Left ventricle myocardium inferior (tissue), 1 donor: Measurements from ENCODE around the gene DDX18. TPM values are rescaled to one million over a fixed set of nuclear protein-coding genes. Genes with fewer than 3 reads are reported as not detected.
"Not testable (repeated sequence)": the region's sequence is repeated elsewhere in the genome, so short reads cannot be mapped to it uniquely, and the experiment has no call there.

ENCODE experiments used
- DNase-seq: peaks from one replicate; pipeline ENCODE4 v3.0.0-alpha.2; 2020
- H3K27ac ChIP-seq: fragments of 200-600 bp; replicated peaks from 2 replicates; pipeline ENCODE4 v1.8.0; 2021
- H3K27me3 ChIP-seq: fragments of 200-600 bp; 2 replicates; pipeline ENCODE4 v1.8.0; 2021; ENCODE audit warnings: low read depth
- H3K36me3 ChIP-seq: fragments of 200-600 bp; 2 replicates; pipeline ENCODE4 v1.8.0; 2021
- H3K4me1 ChIP-seq: fragments of 200-600 bp; 2 replicates; pipeline ENCODE4 v1.8.0; 2021
- H3K4me3 ChIP-seq: fragments of 200-600 bp; 2 replicates; pipeline ENCODE4 v1.8.0; 2021; ENCODE audit warnings: mild to moderate bottlenecking, moderate library complexity
- H3K9me3 ChIP-seq: fragments of 200-600 bp; replicated peaks from 2 replicates; pipeline ENCODE4 v1.8.0; 2021
- CTCF ChIP-seq: fragments of 200-600 bp; IDR thresholded peaks from 2 replicates; pipeline ENCODE4 v1.8.0; 2021; ENCODE audit warnings: antibody characterized with exemption, mild to moderate bottlenecking, borderline replicate concordance
- intact Hi-C: fragments of 100-400 bp; cut with micrococcal nuclease; formaldehyde crosslinking; loops from one replicate; pipeline ENCODE4 v1.11.0; 2022
- total RNA-seq: library from RNA; stranded (reverse); fragmentation: NEBNext Ultra II Directional; extraction: Animal tissue kit (Norgen Biotek cat#: 25700); gene quantifications from one replicate; pipeline ENCODE4 v1.2.1, GENCODE V29; 2021
- donor health status: DM: no; HTN: yes; CAD: no; lungs with severe emphysema.

The DDX18 gene
- total RNA-seq, 1 donor from 2014 or later, result 25.5 TPM

GRCh38 chr2:117825437-117825836 lies 10.9 kb downstream of the DDX18 start:
- Histone ChIP-seq H3K27me3 (no peaks in the 10 kb centered on the region), H3K4me1 (no peaks in the 10 kb centered on the region), H3K36me3 (peaks cover 100% of the 10 kb centered on the region), H3K27ac (no peak overlapping the region), H3K9me3 (no peaks in the 10 kb centered on the region), H3K4me3 (no peak overlapping the region)
- intact Hi-C loops, result no loop called here
- no peak for TF ChIP-seq CTCF
- DNase-seq, result no peak

DNA sequence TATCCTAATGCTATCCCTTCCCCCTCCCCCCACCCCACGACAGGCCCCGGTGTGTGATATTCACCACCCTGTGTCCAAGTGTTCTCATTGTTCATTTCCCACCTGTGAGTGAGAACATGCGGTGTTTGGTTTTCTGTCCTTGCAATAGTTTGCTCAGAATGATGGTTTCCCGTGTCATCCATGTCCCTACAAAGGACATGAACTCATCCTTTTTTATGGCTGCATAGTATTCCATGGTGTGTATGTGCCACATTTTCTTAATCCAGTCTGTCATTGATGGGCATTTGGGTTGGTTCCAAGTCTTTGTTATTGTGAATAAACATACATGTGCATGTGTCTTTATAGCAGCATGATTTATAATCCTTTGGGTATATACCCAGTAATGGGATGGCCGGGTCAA lies 13.0 kb downstream of the DDX18 start:
- intact Hi-C loops, H3K9me3 ChIP-seq, H3K27me3 ChIP-seq, H3K4me1 ChIP-seq, H3K4me3 ChIP-seq, H3K27ac ChIP-seq, DNase-seq: not testable (repeated sequence)
- H3K36me3 ChIP-seq, result peaks cover 99% of the 10 kb centered on the region

DNA sequence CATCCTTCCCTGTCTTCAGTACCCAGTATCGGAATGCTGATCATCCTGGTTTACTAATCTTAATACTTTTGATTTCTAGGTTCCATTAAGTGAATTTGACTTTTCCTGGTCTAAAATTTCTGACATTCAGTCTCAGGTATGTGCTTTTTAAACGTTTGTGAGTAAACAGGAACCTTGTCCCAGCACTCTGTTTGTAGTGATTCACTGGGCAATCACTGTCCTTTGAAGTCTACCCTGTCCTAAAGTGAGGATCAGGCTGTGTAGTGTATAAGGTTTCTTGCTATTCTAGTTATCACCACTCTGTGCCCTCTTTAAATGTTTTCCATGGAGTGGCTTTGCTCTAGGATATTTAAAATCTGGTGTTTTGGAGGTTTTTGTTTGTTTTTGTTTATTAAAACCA lies 14.4 kb downstream of the DDX18 start:
- intact Hi-C loops, result no loop called here
- Histone ChIP-seq H3K4me3 (no peak overlapping the region), H3K4me1 (no peaks in the 10 kb centered on the region), H3K27ac (no peak overlapping the region), H3K9me3 (no peaks in the 10 kb centered on the region), H3K36me3 (peaks cover 99% of the 10 kb centered on the region), H3K27me3 (no peaks in the 10 kb centered on the region)
- TF ChIP-seq CTCF, result no peak
- no peak for DNase-seq

GRCh38 chr2:117832332-117832731 lies 17.8 kb downstream of the DDX18 start:
- H3K27me3 ChIP-seq, result no peaks in the 10 kb centered on the region
- no peak for DNase-seq
- TF ChIP-seq CTCF, result no peak
- H3K36me3 ChIP-seq, result peaks cover 65% of the 10 kb centered on the region
- intact Hi-C loops, result loop anchor here (10.0 kb wide), 1 partner anchor 172 kb away; no protein-coding TSS in a partner anchor
- peaks cover 16% of the 10 kb centered on the region for H3K4me1 ChIP-seq
- H3K4me3 ChIP-seq, result no peak overlapping the region
- no peak overlapping the region for H3K27ac ChIP-seq
- no peaks in the 10 kb centered on the region for H3K9me3 ChIP-seq

DNA sequence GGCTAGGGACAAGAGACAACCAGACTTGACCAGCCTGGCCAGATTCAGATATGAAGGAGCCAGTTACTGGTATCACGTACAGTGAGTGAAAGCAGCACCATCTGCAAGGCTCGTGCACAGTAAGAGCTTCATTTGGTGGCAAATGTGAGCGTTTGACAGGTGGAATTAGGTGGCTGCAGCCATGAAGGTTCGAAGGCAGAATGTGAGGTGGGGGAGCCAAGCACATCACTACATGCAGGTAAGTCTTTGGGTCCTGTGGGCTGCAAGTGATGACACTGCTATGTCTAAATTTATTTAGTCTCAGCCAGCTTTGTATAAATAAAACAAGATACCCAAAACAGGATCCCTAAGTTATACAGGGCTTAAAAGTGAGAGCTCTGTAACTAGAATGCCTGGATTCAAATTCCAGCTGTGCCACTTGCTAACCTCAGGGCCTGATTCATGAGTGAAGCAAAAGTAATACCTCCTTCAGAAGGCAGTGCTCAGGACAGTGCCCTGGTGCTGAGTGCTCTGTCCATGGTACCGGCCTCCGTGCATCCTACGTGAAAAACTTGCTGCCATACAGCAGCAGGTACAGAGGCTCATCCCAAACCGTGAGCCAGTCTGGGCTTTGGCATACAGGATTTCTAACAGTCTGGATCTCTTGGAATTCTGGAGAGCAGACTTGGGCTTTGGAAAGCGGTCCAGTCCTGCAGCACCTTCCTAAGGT lies 18.6 kb downstream of the DDX18 start:
- intact Hi-C loops, result loop anchor here (10.0 kb wide), 1 partner anchor 172 kb away; no protein-coding TSS in a partner anchor
- no peak overlapping the region for H3K27ac ChIP-seq
- DNase-seq, result no peak
- H3K36me3 ChIP-seq, result peaks cover 57% of the 10 kb centered on the region
- no peak overlapping the region for H3K4me3 ChIP-seq
- TF ChIP-seq CTCF, result no peak
- H3K27me3 ChIP-seq, result no peaks in the 10 kb centered on the region
- H3K4me1 ChIP-seq, result peaks cover 16% of the 10 kb centered on the region
- H3K9me3 ChIP-seq, result no peaks in the 10 kb centered on the region

DNA sequence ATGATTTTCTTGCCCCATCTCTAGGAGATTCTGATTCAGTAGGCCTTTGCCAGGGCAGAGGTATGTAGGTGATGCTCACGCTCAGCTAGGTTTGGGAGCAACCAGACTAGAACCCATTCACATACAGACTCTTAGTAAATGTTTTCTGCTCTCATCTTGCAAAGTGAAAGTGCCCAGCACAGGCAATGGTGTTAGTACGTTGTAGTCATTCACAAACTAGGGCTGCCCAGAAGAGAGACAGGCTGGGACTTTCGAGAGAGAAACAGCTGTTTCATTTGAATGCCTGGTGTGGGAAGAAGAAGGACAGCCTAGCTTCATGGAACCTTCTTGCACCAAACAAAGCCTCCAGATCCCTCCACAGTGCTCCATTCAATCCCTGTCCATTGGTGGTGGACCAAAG lies 19.4 kb downstream of the DDX18 start:
- no peak overlapping the region for H3K27ac ChIP-seq
- DNase-seq, result no peak
- no peaks in the 10 kb centered on the region for H3K9me3 ChIP-seq
- H3K4me1 ChIP-seq, result peaks cover 16% of the 10 kb centered on the region
- no peak overlapping the region for H3K4me3 ChIP-seq
- peaks cover 49% of the 10 kb centered on the region for H3K36me3 ChIP-seq
- H3K27me3 ChIP-seq, result no peaks in the 10 kb centered on the region
- intact Hi-C loops, result loop anchor here (10.0 kb wide), 1 partner anchor 171 kb away; no protein-coding TSS in a partner anchor
- no peak for TF ChIP-seq CTCF
